Smooth muscle cell of the brain vasculature (primary cell): ENCODE data around the gene CLPX.
"Not testable (repeated sequence)": the region's sequence is repeated elsewhere in the genome, so short reads cannot be mapped to it uniquely, and the experiment has no call there.

Experiments
- DNase-seq: peaks from one replicate; pipeline ENCODE4 v3.0.0-alpha.2; 2012; ENCODE audit warnings: low read depth, low spot score

The CLPX gene

DNA sequence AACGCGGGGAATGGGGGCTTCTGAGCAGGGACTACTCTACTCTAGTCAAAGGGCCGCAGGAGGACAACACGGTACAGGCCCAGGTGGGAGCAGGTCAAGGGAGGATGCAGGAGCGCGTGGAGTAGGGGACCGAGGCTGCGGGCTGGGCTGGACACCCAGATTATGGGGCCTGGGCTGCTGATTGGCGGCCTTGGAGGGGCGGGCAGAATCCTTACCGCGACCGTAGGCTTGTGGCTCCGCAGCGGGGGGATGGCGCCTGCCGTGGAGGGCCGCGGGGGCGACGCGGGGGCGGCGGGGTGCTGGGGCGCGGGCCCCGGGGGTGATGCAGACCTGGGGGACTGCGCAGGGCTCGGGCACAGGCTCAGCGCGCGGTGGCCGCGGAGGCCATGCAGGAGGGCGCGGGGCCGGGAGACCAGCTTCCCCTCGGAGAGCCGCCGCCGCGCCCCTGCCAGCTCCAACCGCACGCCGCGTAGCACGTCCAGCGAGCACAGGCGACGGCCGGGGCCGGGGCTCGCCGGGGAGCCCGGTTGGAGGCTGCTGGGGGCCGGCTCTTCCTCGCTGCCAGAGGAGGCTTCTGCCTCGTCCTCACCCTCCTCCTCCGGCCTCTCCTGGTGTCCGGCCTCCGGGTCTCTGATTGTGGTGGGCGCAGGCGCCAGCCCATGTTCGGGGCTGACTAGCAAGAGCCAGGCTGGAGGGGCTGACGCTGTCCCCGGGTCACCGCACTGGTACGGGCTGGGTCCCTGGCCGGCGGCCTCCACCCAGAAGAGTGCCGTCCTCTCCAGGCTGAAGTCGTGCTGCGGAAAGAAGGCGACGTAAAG lies 83.0 kb downstream of the CLPX start:
- no peak for DNase-seq

DNA sequence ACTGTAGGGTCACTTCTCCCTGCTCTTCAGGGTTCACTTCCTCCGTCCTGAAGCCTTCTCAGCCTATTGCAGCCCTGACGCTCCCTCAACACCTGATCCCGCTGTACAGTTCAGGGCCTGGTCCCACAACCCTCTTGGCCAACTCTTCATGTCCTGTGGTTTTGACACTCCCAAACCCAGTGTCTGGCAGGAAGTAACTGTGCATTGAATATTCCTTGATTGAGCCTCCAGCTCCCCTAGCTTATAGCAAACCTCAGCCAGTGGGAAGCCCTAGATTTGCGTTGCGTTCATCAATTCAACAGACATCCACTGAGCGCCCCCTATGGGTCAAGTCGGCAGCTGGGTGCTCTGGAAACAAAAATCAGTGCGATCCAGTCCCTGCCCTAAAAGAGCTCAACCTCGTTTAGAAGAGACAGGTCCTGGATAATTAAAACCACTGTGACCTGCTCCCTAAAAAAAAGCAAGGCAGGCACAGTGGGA lies 83.7 kb downstream of the CLPX start:
- no peak for DNase-seq

DNA sequence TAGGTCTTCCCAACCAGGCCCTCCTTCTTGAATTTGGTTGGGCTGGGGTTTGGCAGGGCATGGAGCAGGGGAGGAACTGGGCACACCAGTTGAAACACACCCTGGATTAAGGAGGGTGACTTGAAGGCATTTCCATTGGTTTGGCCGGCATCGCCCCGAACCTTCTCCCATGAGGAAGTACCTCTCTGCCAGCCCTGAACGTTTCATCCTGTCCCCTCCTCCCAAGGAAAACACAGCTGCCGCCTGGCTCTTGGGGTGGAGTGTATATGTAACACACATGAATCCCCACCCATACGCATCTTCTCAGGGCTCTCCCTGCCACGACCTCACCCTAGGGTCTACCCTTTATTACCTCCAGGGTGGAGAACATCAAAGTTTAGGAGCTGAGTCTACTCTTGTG lies 84.7 kb downstream of the CLPX start:
- DNase-seq, result no peak

DNA sequence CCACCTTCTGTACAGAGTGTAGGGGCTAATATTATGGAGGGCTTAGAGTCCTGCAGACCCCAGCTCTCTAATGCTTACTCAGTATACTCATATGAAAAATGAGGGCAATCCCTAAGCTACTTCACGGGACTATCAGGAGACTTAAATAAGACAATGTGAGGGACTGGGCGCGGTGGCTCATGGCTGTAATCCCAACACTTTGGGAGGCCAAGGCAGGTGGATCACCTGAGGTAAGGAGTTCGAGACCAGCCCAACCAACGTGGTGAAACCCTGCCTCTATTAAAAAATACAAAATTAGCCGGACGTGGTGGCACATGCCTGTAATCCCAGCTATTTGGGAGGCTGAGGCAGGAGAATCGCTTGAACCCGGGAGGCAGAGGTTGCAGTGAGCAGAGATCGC lies 85.3 kb downstream of the CLPX start:
- not testable (repeated sequence) for DNase-seq

DNA sequence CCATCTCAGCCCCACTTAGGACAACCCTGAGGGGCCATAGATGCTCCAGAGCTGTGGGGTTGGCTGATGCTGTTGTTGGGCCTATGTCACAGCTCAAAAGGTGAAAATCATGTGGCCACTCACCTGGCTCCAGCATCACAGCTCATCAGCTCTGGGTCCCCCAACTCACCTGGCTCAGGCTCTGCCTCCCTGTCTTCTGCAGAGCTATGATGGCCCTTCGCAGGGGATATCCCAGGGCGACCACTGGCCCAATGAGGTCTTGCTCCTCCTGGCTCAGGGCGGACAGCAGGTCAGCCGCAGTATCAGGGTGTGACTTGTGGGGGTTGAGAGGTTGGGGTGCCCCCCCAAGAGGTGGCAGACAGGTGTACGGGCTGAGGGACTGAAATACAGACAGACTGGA lies 85.8 kb downstream of the CLPX start:
- no peak for DNase-seq
